HPDE6-E6E7 (cell line): ENCODE results near the gene TMEM131L.
A peak's percentile ranks its signal among the peaks of the same experiment; 100 is the strongest.
"Not testable (repeated sequence)": the region's sequence is repeated elsewhere in the genome, so short reads cannot be mapped to it uniquely, and the experiment has no call there.

ENCODE experiments used
- DNase-seq: peaks from one replicate; pipeline ENCODE4 v3.0.0; 2011; ENCODE audit warnings: missing footprints; ENCODE audit errors: extremely low spot score

The TMEM131L gene

DNA sequence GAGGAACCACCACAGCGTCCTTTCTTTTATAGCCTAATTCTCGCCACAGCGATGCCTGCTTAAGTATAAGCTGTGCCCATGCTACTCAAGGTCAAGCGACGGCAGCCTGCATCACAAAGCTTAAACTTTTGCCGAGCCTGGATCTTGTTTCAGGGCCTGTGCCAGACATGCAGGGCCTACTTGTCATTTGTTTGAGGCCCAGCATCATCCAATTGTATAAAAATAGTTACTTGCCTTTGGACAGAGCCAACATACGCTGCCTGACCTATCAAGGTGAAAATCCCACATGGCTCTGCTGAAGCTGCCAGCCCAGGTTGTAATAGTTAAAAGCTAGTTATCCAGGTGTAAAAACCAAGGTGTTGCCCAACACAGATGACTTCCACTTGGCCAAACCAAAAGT is 107.1 kb downstream of the TMEM131L start:
- DNase-seq = no peak

DNA sequence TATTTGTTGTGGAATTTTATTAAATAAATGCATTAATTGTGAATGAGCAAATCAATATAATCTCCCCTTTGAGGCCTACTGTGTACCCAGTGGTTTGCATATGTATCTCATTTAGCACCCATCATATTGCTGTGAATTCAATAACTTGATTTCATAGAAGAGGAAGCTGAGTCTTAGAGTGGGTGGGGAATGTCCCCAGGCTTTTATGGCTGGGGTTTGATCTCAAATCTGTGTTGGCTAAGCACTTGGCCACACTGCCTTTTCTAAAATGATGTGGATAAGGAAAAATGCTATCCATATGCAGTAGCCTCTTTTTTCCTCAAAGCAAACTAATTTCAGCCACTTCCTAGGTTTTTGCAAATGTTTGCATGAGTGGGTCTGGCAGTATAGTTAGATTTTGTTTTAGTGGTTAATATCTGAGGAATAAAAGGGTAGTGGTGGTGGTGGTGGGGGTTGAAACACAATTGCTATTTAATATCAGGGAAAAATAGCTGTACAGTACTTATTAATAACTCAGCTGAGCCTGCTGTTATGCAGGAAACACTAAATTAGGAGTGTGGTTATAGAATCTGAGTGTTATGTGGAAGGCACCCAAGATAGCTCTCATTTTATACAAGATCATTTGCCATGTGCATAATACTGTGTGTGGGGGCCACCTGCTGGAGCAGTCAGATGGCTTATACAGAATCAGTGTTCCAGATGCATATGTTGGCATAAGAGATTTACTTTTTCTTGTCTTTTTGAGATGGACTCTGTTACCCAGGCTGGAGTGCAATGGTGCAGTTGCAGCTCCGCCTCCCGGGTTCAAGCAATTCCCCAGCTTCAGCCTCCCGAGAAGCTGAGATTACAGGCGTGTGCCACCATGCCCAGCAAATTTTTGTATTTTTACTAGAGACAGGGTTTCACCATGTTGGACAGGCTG is 108.0 kb downstream of the TMEM131L start:
- DNase-seq = peak; percentile 21

DNA sequence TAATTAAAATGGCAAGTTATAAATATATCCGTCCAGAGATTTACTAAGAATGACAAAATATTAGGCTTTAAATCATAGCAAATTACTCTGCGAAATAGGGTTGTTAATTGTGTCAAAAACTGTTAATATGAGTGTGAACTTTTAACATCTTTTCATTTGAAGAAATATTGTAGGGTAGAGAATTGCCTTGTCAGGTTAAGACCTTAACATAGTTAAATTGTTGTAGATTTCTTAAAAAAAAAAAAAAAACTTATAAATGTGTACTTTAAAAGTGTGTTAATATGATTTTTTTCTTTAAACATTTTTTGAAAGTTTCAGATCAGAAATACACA is 110.2 kb downstream of the TMEM131L start:
- no peak for DNase-seq

DNA sequence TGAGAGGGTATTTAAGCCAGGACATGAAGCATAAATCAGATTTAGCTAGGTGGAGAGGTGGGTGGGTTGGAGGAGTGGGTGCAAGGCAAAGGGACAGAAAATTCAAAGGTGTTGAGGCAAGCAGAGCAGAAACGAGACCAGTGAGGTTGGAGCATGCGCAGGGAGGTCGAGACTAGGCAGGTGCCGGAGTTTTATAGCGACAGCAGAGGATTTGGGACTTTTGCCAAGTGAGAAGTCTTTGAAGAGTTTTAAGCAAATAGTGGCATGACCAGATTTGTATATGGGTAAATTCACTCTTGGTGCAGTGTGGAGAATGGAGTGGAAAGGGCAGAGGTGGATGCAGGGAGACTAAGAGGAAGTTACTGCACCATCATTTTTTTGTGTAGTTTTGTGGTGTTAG is 110.9 kb downstream of the TMEM131L start:
- no peak for DNase-seq

DNA sequence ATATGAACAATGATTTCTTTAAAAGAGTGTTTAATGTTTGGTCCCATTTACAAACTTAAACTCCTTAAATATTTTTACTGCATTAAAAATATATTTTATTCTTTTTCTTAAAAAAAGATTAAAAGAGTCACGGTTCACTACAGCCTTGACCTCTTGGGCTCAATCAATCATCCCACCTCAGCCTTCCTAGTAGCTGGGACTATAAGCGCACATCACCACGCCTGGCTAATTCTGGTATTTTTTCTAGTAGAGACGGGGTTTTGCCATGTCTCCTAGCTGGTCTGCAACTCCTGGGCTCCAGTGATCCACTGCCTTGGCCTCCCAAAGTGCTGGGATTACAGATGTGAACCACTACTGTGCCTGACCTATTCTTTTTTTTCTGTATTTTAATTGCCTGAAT is 113.2 kb downstream of the TMEM131L start:
- DNase-seq = no peak

DNA sequence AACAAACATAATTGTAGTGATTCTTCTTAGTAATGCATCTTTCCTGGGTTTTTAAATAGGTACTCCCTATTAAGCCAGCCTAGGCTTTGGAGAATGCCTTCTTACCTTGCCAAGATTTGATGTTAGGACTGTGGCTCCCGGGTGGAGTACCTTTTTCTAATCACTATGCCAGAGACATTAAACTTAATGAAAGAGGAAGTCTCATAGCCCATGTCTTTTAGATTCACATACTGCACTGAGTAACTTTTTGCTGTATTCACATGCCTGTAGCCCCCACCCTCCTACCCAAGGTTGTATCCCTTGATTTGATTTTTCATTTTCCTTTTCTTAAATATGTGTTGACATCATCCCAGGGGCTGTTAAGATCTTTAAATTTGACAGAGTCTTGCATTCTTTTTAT is 113.7 kb downstream of the TMEM131L start:
- no peak for DNase-seq

DNA sequence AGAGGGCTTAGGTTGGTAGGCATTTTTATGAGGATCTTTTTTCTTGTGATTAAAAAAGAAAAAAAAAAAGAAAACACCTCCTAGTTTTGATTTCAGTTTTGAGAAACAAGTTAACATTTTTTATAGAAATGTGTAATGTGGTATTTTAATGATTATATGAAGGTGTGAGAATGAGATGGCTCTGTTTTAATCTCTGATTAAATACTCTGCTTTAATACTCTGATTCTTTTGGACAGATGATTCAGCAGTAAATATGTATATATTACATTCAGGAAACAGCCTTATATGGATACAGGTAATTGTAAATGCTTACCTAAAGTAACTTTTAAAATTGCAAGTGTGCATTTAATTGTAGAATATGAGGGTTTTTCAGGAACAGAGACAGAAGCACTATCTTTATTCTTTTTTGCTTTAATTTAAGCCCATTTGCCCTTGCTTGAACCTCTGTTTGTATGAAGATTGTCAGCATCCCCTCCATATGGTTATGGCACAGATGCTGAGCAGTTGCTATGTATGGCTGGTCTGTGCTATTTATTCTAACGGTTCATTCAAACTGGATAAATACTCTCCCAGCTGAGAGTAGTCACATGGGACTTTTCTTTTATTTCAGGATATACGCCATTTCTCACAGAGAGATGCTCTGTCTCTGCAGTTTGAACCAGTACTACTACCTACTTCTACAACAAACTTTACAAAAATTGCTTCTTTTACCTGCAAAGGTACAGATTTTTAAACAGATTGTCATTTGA is 117.0 kb downstream of the TMEM131L start:
- no peak for DNase-seq

DNA sequence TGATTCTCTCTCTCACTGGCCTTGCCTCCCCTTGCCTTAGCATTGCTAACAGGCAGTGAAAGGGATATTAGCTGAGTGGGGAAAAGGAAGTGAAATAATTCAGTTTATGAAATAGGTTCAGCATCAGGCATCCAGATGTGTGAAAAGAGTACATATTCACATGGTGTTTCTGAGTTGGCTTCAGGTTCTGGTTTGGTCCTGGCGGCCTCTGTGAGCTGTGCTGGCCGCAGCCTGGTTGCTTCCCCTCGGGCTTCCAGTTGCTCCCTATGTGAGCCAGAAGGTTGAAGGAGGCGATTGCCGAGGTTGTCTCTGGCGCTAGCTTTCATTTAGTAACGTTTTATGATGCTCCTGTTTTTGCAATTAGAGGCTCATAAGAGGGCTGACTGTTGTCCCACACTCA is 118.9 kb downstream of the TMEM131L start:
- DNase-seq = no peak

DNA sequence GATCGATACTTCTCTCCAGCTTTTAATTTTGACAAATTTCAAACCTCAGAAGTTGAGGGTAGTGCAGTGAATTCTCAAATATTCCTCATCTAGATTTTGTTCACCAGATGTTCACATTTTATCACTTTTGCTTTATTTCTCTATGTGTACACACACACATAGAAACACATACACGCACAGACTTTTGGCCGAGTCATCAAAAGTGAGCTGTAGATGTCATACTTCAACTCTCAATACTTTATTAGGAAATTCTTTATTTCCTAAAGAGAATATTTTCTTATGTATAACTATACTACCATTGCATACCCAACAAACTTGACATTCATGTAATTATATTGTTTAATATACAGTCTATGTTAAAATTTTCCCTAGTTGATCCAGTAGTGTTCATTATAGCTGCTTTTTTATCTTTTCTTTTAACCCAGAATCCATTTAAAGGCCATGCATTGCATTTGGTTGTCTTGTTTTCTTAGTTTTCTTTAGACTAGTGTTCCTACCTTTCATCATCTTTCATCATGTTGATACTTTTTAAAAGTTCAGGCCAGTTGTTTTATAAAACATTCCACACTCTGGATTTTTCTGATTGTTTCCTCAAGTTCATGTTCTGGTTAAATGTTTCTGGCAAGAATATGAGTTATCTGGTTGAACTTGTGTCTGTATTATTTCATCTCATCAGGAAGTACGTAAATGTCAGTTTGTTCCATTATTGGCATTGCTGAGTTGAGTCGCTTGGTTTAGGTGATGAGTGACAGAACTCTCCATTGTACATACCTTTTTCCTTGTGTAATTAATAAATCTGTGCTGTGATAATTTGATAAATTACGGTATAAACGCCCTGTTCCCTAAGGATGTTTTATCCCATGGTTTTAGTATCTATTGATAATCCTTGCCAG is 123.8 kb downstream of the TMEM131L start:
- no peak for DNase-seq

DNA sequence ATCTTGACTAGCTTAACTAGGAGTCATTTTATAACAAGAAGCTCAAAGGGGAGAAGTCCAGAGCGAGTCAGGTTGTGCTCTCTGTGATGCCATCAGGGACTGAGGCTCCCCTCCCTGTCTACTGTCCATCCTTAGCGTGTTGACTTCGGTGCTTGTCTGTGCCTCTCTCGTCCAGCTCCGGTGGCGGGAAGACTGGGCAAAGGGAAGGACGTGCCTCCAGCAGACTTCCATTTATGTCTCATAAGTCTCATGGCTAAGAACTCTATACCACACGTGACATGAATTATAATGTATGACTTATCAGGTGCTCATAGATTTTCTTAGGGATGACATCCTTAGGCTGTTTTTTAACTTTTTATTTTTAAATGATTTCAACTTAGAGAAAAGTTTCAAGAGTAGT is 125.3 kb downstream of the TMEM131L start:
- no peak for DNase-seq

DNA sequence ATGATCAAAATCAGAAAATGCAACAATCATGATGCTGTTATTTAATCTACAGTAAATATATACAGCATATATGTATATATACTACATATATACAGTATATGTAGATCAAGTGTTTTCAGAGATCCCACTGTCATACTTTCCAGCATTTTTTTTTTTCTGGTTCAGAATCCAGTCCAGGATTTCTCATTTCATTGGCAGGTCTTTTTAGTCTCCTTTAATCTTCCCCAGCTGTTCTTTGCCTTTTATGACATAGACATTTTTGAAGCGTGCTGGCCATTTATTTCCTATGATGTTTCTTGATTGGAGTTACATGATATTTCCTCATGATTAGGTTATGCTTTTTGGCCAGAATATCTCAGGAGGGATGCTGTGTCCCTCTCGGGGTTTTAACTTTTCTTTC is 125.9 kb downstream of the TMEM131L start:
- DNase-seq = no peak

DNA sequence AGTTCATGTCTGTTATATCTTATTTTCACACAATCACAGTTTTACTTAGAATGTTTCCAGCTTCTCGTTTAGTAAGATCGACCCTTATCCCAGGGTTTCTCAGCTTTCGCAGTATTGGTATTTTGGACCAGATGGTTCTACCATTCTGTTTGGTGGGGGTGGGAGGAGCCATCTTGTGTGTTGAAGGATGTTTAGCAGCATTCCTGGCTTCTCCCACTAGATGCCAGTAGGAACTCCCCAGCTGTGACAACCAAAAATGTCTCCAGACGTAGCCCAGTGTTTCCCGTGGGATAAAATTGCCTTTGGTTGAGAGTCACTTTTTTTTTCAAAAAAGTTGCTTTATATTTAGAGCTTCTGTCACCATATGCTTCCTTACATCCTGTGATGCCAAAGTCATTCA is 127.0 kb downstream of the TMEM131L start:
- no peak for DNase-seq

DNA sequence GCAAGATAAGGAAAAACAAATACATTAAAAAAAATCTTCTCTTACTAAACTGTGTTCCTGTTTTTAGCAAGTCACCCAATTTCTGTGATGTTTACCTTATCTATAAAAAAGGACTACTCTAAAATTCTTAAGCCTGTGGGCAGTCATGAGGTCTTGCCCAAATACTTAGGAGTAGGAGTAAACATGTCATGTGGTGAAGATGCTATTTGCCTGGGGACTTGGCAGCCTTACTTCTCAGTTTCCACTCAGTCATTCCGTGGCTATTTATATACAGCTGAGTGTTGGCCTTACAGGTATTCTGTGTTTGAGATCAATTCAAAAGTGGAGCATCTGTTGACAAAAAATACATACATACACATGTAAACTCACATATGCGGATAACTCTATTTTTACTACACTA is 128.1 kb downstream of the TMEM131L start:
- no peak for DNase-seq

DNA sequence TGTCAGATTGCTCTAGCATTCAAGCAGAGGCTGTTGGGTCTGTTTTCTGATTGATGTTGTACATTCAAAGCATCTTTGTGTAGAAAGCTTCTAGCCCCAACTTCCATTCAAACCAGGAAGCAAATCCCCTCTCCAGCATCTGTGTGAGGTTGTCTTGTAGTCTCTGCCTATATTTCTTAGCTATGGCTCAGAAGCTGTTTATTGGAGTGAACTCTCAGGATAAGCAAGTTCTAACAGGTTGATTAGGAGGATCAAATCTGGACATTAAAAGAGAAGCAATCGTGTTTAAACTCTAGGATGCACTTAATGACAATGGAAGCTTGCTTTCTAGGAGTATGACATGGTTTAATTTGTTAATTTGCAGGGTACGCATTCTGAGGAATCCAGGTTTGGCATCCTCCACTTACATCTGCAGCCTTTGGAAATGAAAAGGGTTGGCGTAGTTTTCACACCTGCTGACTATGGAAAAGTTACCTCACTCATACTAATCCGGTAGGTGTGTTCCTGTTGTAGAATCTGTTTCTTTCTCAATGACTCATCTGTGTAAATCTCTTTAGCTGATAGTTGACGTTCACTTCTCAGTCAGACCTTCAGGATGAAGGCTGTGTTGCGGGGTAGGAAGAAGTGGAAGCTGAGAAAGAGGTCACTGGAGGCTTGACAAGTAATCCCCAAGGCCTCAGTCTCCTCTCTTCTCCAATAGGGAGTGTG is 129.9 kb downstream of the TMEM131L start:
- no peak for DNase-seq

DNA sequence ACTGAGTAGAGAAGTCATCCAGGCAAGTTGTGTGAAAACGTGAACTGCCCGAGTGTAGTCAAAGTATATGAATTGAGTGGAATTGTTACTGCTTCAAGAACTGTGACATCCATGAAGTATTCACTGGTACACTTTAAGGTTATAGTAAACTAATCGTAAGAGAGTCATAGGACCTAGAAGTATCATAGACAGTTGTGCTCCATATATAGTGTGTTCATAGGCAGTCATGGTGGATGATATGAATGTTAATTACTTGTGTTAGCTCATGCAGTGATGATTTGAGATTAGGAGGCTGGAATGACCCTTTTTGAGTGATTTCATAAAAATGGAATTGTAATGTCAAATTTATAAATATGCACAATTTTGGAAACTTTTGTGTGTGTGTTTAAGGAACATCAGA is 136.6 kb downstream of the TMEM131L start:
- DNase-seq = no peak

DNA sequence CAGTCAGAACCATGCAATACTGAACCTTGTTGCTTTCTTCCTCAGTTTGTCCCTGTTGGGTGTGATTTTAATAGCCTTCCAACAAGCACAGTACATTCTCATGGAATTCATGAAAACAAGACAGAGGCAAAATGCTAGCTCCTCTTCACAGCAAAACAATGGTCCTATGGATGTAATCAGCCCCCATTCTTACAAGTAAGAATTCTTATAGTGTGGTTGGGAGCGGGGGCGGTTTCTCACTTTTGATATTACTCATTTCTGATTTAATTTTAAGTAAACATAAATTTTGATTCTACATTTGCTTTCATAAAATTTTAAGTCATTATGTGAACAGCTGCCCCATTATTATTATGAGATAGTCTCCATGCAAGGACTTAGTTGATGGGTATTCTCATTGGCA is 137.1 kb downstream of the TMEM131L start:
- DNase-seq = no peak

DNA sequence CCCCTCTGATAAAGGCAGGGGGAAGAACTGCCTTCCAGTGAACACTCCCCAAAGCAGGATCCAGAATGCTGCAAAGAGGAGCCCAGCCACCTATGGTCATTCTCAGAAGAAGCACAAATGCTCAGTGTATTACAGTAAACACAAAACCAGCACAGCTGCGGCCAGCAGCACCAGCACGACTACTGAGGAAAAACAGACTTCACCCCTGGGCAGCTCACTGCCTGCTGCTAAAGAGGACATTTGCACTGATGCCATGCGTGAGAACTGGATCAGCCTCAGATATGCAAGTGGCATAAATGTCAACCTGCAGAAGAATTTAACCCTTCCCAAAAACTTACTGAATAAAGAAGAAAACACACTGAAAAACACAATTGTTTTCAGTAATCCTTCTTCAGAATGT is 137.7 kb downstream of the TMEM131L start:
- no peak for DNase-seq

DNA sequence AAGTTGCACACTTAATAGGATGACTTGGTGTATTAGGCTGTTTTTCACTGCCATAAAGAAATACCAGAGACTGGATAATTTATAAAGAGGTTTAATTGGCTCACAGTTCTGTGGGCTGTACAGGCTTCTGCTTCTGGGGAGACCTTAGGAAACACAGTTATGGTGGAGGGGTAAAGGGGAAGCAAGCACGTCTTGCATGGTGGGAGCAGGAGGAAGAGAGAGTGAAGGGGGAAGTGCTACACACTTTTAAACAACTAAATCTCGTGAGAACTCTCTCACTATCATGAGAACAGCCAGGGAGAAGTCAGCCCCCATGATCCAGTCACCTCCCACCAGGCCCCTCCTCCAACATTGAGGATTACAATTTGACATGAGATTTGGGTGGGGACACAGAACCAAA is 142.9 kb downstream of the TMEM131L start:
- not testable (repeated sequence) for DNase-seq

DNA sequence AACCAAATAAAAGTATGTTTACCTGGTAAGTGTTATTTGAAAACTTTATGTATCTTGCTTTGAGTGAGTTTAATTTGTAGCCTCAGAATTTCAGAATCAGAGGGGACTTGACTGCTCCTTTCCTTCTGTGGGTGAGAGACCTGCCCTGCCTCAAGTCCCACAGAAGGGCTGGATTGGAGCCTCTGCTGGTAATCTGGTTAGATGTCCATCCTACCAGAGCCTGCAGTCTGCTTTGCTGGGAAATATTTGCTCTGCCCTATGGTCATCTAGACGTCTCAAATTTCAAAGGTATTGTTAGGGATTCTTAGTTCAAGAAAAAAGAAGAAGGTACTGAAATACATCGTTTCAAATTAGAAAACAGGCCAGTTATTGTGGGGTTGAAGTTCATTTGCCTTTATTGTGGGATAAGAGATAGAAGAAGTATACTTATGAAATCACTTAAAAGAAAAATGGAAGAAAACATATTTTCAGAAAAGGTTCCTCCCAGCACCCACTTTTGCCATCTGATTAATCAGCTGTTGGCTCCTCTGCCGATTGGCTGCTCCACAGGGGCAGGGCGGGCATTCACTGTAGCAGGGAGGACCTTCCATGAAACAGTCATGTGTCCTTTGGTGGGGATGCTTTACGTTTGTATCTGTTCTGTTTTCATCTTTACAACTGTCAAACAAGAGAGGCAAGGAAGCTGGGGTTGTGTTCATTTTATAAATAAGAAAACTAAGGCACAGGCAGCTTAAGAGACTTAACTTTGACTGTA is 144.6 kb downstream of the TMEM131L start:
- no peak for DNase-seq

DNA sequence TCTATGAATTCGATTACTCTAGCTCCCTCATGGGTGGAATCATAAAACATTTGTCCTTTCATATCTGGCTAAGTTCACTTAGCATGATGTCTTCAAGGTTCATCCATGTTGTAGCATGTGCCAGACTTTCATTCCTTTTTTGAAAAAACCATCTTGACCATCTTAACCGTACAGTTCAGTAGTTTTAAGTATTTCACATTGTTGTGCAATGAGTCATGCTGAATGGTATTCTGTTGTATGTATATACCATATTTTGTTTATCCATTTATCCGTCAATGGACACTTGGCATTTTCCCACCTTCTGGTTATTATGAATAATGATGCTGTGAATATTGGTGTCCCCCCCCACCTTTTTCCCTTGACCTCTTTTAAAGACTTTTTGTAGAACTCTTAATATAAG is 145.5 kb downstream of the TMEM131L start:
- DNase-seq = no peak

DNA sequence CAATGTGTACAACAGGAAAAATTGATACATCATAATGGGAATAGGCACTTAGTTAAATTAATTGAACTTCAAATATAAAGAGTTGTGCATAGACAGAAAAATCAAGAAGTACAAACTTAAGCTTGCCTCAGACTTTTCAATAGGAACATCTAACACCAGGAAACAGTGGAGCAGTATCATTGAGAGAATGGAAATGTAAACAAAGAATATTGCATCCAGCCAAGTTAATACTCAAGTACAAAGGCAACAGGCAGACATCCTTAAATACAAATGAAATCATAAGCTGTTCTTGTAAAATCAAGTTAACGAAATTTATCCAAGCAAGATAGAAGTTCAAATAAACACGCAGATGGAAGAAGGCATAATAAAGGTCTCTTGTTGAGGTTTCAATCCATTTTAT is 146.7 kb downstream of the TMEM131L start:
- DNase-seq = no peak
